Cardiac fibroblast (primary cell): ENCODE measurements around the gene SPTLC1.

Experiments used
- DNase-seq, 2 donors: peaks; one replicate each; pipeline versions ENCODE4 v3.0.0 to v3.0.0-alpha.2; 2010; ENCODE audit warnings: low read depth in 2 of 2
- H3K4me3 ChIP-seq, 2 donors: replicated peaks in 1 of 2; 1 replicate in 1 of 2; 2 replicates in 1 of 2; pipeline ENCODE4 v1.5.1; 2011; ENCODE audit warnings: low read depth in 2 of 2, low read length in 2 of 2, mild to moderate bottlenecking in 2 of 2, moderate library complexity in 1 of 2
- TF ChIP-seq, protein P1 (sequence below): IDR thresholded peaks from one replicate; pipeline ENCODE4 v1.5.1; 2011; ENCODE audit warnings: low read depth, mild to moderate bottlenecking, low read length, inconsistent platforms

SPTLC1 gene

DNA sequence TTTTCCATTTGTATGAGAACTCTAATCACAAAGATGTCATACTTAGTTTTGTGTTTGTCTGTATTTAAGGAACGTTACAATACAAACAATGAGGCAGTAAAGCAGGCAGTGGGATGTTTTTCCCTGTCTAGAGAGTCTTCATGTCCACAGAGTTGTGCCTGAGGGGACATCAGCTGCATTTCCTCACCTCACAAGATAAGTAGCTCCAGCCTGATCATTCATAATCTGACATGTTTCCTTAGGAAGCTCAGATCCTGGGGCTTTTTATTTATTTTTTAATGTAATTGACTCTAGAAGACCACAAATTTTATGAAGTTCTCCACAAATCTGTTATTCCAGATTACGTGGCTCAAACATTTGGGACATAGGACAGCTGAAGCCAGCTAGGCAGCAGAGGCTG is 78.5 kb downstream of the SPTLC1 start:
- H3K4me3 ChIP-seq: no peak overlapping the region
- no peak for DNase-seq
- TF ChIP-seq, protein P1, sequence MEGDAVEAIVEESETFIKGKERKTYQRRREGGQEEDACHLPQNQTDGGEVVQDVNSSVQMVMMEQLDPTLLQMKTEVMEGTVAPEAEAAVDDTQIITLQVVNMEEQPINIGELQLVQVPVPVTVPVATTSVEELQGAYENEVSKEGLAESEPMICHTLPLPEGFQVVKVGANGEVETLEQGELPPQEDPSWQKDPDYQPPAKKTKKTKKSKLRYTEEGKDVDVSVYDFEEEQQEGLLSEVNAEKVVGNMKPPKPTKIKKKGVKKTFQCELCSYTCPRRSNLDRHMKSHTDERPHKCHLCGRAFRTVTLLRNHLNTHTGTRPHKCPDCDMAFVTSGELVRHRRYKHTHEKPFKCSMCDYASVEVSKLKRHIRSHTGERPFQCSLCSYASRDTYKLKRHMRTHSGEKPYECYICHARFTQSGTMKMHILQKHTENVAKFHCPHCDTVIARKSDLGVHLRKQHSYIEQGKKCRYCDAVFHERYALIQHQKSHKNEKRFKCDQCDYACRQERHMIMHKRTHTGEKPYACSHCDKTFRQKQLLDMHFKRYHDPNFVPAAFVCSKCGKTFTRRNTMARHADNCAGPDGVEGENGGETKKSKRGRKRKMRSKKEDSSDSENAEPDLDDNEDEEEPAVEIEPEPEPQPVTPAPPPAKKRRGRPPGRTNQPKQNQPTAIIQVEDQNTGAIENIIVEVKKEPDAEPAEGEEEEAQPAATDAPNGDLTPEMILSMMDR: no peak

DNA sequence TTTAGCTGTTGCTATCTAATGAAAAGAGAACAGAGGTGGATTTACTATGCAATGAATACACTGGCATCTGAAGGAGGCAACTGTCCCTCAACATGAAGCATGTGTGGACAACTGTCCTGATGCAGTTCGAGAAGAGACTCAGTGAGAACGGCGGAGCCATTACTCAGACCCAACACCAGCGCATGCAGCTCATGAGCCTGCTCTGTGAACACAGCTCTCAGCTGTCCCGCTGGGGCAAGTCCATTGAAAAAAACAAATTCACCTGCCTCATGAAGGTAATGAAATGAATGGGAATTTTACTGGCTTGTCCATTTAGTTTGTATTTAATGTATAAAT is 78.8 kb downstream of the SPTLC1 start:
- TF ChIP-seq, protein P1: no peak
- no peak for DNase-seq
- H3K4me3 ChIP-seq: no peak overlapping the region

DNA sequence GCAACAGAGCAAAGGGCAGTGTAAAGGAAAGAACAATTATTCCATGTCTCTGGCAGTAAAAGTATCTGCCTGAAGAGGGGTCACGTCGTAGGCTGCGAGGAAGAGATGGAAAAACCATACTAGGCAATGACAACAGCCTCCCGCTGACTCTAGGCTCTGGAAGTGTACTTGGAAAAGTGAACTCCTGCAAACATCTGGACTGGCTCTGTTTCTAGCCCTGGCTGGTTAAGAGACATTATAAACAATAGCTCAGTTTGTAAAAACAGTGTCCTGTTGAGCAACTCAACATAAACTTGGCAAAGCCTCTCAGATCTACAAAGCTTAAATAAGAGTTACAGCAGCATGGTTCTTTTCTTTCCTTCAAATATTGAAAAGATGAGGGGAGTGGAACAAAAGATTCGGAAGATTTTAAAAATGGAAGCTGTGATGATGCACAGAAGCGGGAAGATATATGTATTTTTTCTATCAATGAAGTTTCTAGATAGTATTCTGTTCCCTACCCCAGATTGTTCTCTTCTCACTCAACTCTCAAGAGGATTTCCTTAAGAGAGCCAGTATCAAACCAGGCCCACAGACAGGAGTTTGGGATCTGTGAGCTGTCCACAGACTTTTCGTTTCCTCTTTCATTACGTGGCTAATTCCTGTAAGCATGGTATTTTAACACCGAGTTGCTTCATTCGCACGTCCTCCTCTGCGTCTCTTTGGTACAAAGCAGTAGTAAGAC is 79.4 kb downstream of the SPTLC1 start:
- peak; percentile 72 to 91 for DNase-seq
- no peak overlapping the region for H3K4me3 ChIP-seq
- TF ChIP-seq, protein P1: no peak

DNA sequence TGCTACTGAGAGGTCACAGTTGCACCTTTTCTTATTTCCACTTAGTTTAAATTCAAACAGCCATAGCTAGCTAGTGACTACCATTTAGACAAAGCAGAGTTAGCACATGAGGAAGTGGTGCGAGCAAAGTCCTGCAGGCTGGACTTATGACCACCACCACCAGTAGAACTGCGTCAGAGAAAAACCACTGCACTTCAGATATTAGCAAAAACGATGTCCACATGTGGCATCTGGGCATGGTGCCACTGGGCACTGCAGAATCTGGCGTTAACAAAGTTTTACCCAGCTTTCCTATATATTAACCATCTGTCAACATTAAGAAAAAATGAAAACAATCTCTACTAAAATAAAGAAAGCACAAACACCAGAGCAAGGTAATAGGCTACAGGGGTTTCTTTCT is 80.1 kb downstream of the SPTLC1 start:
- peak in 1 of 2 donors; percentile 60 for DNase-seq
- TF ChIP-seq, protein P1: no peak
- H3K4me3 ChIP-seq: no peak overlapping the region

DNA sequence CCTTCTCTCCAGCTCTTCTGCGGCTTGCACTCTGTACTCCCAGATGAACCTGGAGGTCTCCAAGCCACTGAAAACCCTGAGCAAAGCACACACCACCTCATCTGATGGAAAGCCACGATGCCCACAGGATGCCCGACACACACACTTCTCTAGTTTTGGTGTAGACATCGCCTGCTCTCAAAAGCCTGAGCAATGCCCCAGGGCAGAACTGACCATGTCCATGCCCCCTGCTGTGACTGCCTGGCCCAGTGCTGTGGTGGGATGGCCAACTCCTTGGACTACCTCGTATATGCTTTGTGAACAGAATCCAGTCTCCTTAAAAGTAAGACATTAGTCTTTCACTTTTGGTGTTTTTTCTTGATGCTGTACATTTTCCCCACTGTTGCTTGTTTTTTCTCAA is 81.2 kb downstream of the SPTLC1 start:
- no peak for DNase-seq
- TF ChIP-seq, protein P1: no peak
- H3K4me3 ChIP-seq: no peak overlapping the region

DNA sequence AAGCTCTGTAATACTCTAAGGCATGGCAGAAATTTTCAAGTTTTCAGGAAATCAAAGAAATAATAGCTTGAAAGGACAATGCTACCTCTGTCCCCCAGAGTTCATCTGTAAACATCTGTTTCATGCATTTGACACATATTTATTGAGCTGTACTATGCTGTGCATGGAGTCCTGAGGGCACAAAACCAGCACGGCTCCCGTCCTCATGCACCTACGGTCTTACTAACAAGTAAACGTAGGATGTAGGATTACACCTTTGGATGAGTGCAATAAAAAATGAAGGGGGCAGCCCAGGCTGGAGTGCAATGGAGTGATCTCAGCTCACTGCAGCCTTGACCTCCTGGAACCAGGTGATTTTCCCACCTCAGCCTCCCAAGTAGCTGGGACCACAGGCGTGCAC is 81.9 kb downstream of the SPTLC1 start:
- no peak overlapping the region for H3K4me3 ChIP-seq
- TF ChIP-seq, protein P1: no peak
- no peak for DNase-seq

DNA sequence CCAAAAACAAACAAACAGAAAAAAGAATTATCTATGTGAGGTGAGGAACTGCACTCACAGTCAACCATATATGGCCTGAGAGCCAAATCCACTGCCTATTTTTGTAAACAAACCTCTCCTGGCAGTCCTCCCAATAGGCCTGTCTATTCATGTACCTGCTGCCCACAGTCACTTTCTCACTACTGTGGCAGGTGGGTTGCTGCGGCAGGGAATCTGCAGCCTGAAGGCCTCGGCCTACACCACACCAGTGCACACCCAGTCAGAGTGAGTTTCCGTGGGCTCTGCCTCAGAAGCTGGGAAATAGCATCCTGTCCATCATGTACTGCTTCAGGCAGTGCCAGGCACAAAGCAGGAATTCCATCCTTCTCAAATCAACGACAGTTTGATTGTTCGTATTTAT is 82.3 kb downstream of the SPTLC1 start:
- H3K4me3 ChIP-seq: no peak overlapping the region
- no peak for DNase-seq
- TF ChIP-seq, protein P1: no peak
